Upper lobe of left lung (tissue), 6 donors: Measurements from ENCODE around the gene CCDC174. TPM values are rescaled to one million over a fixed set of nuclear protein-coding genes. Genes with fewer than 3 reads are reported as not detected.

Source experiments
- ATAC-seq, 2 donors: fragments of 200-7000 bp; cut with Tn5 transposase; one replicate each; pipeline ENCODE4 v1.9.1; 2022; ENCODE audit warnings: mild to moderate bottlenecking in 2 of 2, moderate library complexity in 2 of 2; ENCODE audit not compliant: low FRiP score in 2 of 2
- DNase-seq, 2 donors: peaks; one replicate each; pipeline ENCODE4 v3.0.0-alpha.2; 2019 to 2020
- H3K27ac ChIP-seq, 4 donors: fragments of 200-600 bp; sonication (generic); one replicate each; pipeline ENCODE4 v1.5.1; 2016 to 2019
- H3K27me3 ChIP-seq, 4 donors: fragments of 200-600 bp; sonication (generic); one replicate each; pipeline ENCODE4 v1.5.1; 2017 to 2019
- H3K36me3 ChIP-seq, 4 donors: fragments of 200-600 bp; sonication (generic); one replicate each; pipeline ENCODE4 v1.5.1; 2016 to 2019
- H3K4me1 ChIP-seq, 4 donors: fragments of 200-600 bp; sonication (generic); one replicate each; pipeline ENCODE4 v1.5.1; 2018 to 2019
- H3K4me3 ChIP-seq, 4 donors: fragments of 200-600 bp; sonication (generic); one replicate each; pipeline ENCODE4 v1.5.1; 2017 to 2019; ENCODE audit warnings: mild to moderate bottlenecking in 2 of 4, moderate library complexity in 1 of 4
- H3K9me3 ChIP-seq, 4 donors: fragments of 200-600 bp; sonication (generic); one replicate each; pipeline ENCODE4 v1.5.1; 2018 to 2019
- EP300 ChIP-seq, 4 donors: sonication (generic); formaldehyde crosslinking; IDR thresholded peaks; one replicate each; pipeline ENCODE4 v1.5.1; 2017; ENCODE audit warnings: antibody characterized with exemption in 4 of 4, control low read depth in 2 of 4
- POLR2A ChIP-seq, 4 donors: fragments of 450-650 bp; IDR thresholded peaks; one replicate each; pipeline ENCODE4 v1.5.1; 2016 to 2017; ENCODE audit warnings: antibody characterized with exemption in 4 of 4, mild to moderate bottlenecking in 2 of 4
- POLR2AphosphoS5 ChIP-seq, 2 donors: sonication (generic); formaldehyde crosslinking; IDR thresholded peaks; one replicate each; pipeline ENCODE4 v1.5.1; 2017; ENCODE audit warnings: antibody characterized with exemption in 2 of 2
- WGBS, 2 donors: methylation state at CpG; one replicate each; pipeline ENCODE4 v1.1.5; 2017 to 2018; 5-methylcytosine and 5-hydroxymethylcytosine counted together
- total RNA-seq, 6 donors: library from RNA; depleted of rRNA in 4 of 6; stranded (reverse); fragments of >200 nt in 4 of 6; gene quantifications; one replicate each; pipeline versions ENCODE4 v1.1.0 to v1.2.1, GENCODE V29; 2016 to 2021
- TF ChIP-seq, protein P1 (sequence below), 6 experiments: fragments of 450-650 bp in 4 of 6; fragments of 200-600 bp in 2 of 6; sonication (generic) in 2 of 6; IDR thresholded peaks; one replicate each; pipeline ENCODE4 v1.5.1; 2016 to 2019; ENCODE audit warnings: antibody characterized with exemption in 6 of 6
- donor health status: DM: no; HTN: no; CAD: no; lungs with moderate emphysema.
- donor health status: DM: no; HTN: yes; CAD: no; lungs with severe emphysema.

The CCDC174 gene
- total RNA-seq, 6 donors from 2014 or later, result 14.1 to 28.3 (median 21.8) TPM

DNA sequence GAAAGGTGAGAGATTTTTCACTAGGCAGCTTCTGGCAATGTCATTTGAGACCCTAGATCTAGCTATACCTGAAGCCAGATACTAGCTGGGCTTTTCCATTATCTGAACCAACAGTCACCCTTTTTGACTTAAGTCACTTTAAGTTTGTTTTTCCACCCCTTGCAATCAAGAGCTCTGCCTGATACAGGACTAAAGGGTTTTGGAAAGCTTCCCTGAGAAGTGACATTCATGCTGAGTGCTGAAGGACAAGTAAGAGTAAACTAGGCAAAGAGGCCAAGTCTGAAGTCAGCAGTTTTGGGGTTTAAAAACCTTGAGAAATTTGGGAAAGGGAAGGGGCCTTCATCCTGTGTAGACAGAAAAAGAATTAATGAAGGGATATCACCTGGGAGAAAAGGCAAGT, 27.1 kb upstream of the CCDC174 start:
- ATAC-seq (no peak), DNase-seq (no peak)
- H3K4me3 ChIP-seq, result no peak overlapping the region
- peaks cover 0 to 2% (median 0%) of the 10 kb centered on the region in 4 donors for H3K4me1 ChIP-seq
- no peak overlapping the region for H3K27ac ChIP-seq
- TF ChIP-seq POLR2A (IDR thresholded peaks at IDR 0.05) (no peak), EP300 (IDR thresholded peaks at IDR 0.05) (no peak), POLR2AphosphoS5 (IDR thresholded peaks at IDR 0.05) (no peak)
- TF ChIP-seq, protein P1, sequence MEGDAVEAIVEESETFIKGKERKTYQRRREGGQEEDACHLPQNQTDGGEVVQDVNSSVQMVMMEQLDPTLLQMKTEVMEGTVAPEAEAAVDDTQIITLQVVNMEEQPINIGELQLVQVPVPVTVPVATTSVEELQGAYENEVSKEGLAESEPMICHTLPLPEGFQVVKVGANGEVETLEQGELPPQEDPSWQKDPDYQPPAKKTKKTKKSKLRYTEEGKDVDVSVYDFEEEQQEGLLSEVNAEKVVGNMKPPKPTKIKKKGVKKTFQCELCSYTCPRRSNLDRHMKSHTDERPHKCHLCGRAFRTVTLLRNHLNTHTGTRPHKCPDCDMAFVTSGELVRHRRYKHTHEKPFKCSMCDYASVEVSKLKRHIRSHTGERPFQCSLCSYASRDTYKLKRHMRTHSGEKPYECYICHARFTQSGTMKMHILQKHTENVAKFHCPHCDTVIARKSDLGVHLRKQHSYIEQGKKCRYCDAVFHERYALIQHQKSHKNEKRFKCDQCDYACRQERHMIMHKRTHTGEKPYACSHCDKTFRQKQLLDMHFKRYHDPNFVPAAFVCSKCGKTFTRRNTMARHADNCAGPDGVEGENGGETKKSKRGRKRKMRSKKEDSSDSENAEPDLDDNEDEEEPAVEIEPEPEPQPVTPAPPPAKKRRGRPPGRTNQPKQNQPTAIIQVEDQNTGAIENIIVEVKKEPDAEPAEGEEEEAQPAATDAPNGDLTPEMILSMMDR (IDR thresholded peaks at IDR 0.05), result no peak
- no peaks in the 10 kb centered on the region for H3K9me3 ChIP-seq
- H3K36me3 ChIP-seq, result no peaks in the 10 kb centered on the region
- H3K27me3 ChIP-seq, result no peaks in the 10 kb centered on the region

- TF ChIP-seq POLR2AphosphoS5 (IDR thresholded peaks at IDR 0.05) (no peak), POLR2A (IDR thresholded peaks at IDR 0.05) (no peak), EP300 (IDR thresholded peaks at IDR 0.05) (no peak)
- TF ChIP-seq, protein P1 (IDR thresholded peaks at IDR 0.05), result no peak
- H3K36me3 ChIP-seq, result no peaks in the 10 kb centered on the region
- no peak overlapping the region for H3K4me3 ChIP-seq
- ATAC-seq, result no peak
- DNase-seq, result no peak
- H3K4me1 ChIP-seq, result peaks cover 0 to 2% (median 0%) of the 10 kb centered on the region in 4 donors
- no peak overlapping the region for H3K27ac ChIP-seq
- H3K9me3 ChIP-seq, result no peaks in the 10 kb centered on the region
- H3K27me3 ChIP-seq, result no peaks in the 10 kb centered on the region
- WGBS, 2 donors, result 79 to 82% methylated on average over 6 of the region's 6 CpGs
Measured at GRCh38 chr3:14625443-14625842, 26.1 kb upstream of the CCDC174 start.

- Histone ChIP-seq H3K27ac (no peak overlapping the region), H3K9me3 (no peaks in the 10 kb centered on the region), H3K27me3 (no peaks in the 10 kb centered on the region), H3K36me3 (no peaks in the 10 kb centered on the region), H3K4me3 (no peak overlapping the region), H3K4me1 (peaks cover 0 to 2% (median 0%) of the 10 kb centered on the region in 4 donors)
- 90 to 98% methylated on average over 5 to 6 of the region's 6 CpGs for WGBS, 2 donors
- no peak for DNase-seq
- TF ChIP-seq POLR2A (IDR thresholded peaks at IDR 0.05) (no peak), POLR2AphosphoS5 (IDR thresholded peaks at IDR 0.05) (no peak), EP300 (IDR thresholded peaks at IDR 0.05) (no peak)
- TF ChIP-seq, protein P1 (IDR thresholded peaks at IDR 0.05), result no peak
- no peak for ATAC-seq
Measured at GRCh38 chr3:14627815-14628214, 23.7 kb upstream of the CCDC174 start.

DNA sequence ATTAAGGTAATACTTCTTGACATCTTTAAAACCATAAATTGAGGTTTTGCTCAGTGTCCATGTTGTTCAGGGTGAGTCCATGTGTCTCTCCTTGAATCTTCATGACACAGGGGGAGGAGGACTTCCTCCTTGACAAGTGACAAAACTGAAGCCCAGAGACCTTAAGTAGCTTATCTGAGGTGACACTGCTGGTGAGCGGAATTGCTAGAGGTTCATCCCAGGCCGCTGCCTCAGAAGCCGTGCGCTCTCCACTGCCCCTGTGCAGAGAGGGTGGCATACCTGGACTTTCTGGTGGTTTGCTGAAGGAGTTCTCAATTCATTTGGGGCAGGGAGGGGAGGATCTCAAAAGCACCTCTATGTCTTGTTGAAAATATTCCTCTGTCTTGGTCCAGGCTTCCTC, 23.2 kb upstream of the CCDC174 start:
- no peaks in the 10 kb centered on the region for H3K4me1 ChIP-seq
- DNase-seq, result no peak
- no peaks in the 10 kb centered on the region for H3K27me3 ChIP-seq
- H3K4me3 ChIP-seq, result no peak overlapping the region
- 83 to 100% methylated on average over 1 to 4 of the region's 4 CpGs for WGBS, 2 donors
- no peaks in the 10 kb centered on the region for H3K9me3 ChIP-seq
- no peaks in the 10 kb centered on the region for H3K36me3 ChIP-seq
- TF ChIP-seq POLR2AphosphoS5 (IDR thresholded peaks at IDR 0.05) (no peak), EP300 (IDR thresholded peaks at IDR 0.05) (no peak)
- TF ChIP-seq, protein P1 (IDR thresholded peaks at IDR 0.05), result no peak
- no peak for ATAC-seq
- no peak overlapping the region for H3K27ac ChIP-seq

GRCh38 chr3:14630404-14631100, 21.0 kb upstream of the CCDC174 start:
- no peak for ATAC-seq
- H3K27ac ChIP-seq, result no peak overlapping the region
- no peak for DNase-seq
- no peaks in the 10 kb centered on the region for H3K27me3 ChIP-seq
- 74 to 82% methylated on average over 9 of the region's 9 CpGs for WGBS, 2 donors
- H3K4me1 ChIP-seq, result no peaks in the 10 kb centered on the region
- H3K36me3 ChIP-seq, result no peaks in the 10 kb centered on the region
- H3K9me3 ChIP-seq, result no peaks in the 10 kb centered on the region
- no peak for TF ChIP-seq EP300 (IDR thresholded peaks at IDR 0.05)
- TF ChIP-seq, protein P1 (IDR thresholded peaks at IDR 0.05), result no peak
- no peak for TF ChIP-seq POLR2A (IDR thresholded peaks at IDR 0.05)
- TF ChIP-seq POLR2AphosphoS5 (IDR thresholded peaks at IDR 0.05), result no peak
- no peak overlapping the region for H3K4me3 ChIP-seq
